HepG2 (cell line): Measurements from ENCODE around the gene CAPS. TPM values are rescaled to one million over a fixed set of nuclear protein-coding genes. Genes with fewer than 3 reads are reported as not detected.
A peak's percentile ranks its signal among the peaks of the same experiment; 100 is the strongest.

Source experiments
- AGO2 ChIP-seq: fragments of 200-400 bp; formaldehyde crosslinking; optimal IDR thresholded peaks from 2 replicates; pipeline ENCODE3; 2017; ENCODE audit warnings: mild to moderate bottlenecking, low read depth, low read length, moderate library complexity
- IKZF1 ChIP-seq: fragments of 450-650 bp; IDR thresholded peaks from 2 replicates; pipeline ENCODE4 v1.7.1; 2016
- NCOA1 ChIP-seq: sonication (generic); formaldehyde crosslinking; IDR thresholded peaks from 2 replicates; pipeline ENCODE4 v1.9.0; 2021; ENCODE audit warnings: missing genetic modification reagents
- NR1H2 ChIP-seq: sonication (generic); formaldehyde crosslinking; IDR thresholded peaks from 2 replicates; pipeline ENCODE4 v1.8.1; 2022; ENCODE audit warnings: low read depth, missing genetic modification reagents, borderline replicate concordance
- NR2C2 ChIP-seq: sonication (generic); formaldehyde crosslinking; IDR thresholded peaks from 2 replicates; pipeline ENCODE4 v1.4.0; 2020; ENCODE audit warnings: missing genetic modification reagents, mild to moderate bottlenecking, moderate library complexity, borderline replicate concordance
- NR2F6 ChIP-seq, 2 experiments: IDR thresholded peaks; 2 replicates each; pipeline ENCODE4 v1.6.1; 2016; ENCODE audit warnings: antibody characterized with exemption in 1 of 2, mild to moderate bottlenecking in 1 of 2
- STAG1 ChIP-seq: sonication (generic); formaldehyde crosslinking; IDR thresholded peaks from 2 replicates; pipeline ENCODE4 v1.4.0; 2020; ENCODE audit warnings: missing genetic modification reagents
- ZNF33A ChIP-seq: sonication (generic); formaldehyde crosslinking; IDR thresholded peaks from 2 replicates; pipeline ENCODE4 v1.5.1; 2020; ENCODE audit warnings: missing genetic modification reagents, mild to moderate bottlenecking, moderate library complexity, borderline replicate concordance
- ZNF383 ChIP-seq: sonication (generic); formaldehyde crosslinking; IDR thresholded peaks from 2 replicates; pipeline ENCODE4 v1.4.0; 2020; ENCODE audit warnings: missing genetic modification reagents, mild to moderate bottlenecking, borderline replicate concordance
- ZNF615 ChIP-seq: sonication (generic); formaldehyde crosslinking; IDR thresholded peaks from 2 replicates; pipeline ENCODE4 v1.5.0; 2020; ENCODE audit warnings: mild to moderate bottlenecking, missing genetic modification reagents, borderline replicate concordance
- ZNF672 ChIP-seq: sonication (generic); formaldehyde crosslinking; IDR thresholded peaks from 2 replicates; pipeline ENCODE4 v1.8.1; 2022; ENCODE audit warnings: missing genetic modification reagents
- ZNF772 ChIP-seq: sonication (generic); formaldehyde crosslinking; IDR thresholded peaks from 2 replicates; pipeline ENCODE4 v1.5.0; 2020; ENCODE audit warnings: mild to moderate bottlenecking, missing genetic modification reagents
- ZNF792 ChIP-seq: IDR thresholded peaks from 2 replicates; pipeline ENCODE4 v1.6.1; 2016
- ZNF841 ChIP-seq: sonication (generic); formaldehyde crosslinking; IDR thresholded peaks from 2 replicates; pipeline ENCODE4 v1.8.1; 2023; ENCODE audit warnings: missing genetic modification reagents, borderline replicate concordance
- ZSCAN5A ChIP-seq: sonication (generic); formaldehyde crosslinking; IDR thresholded peaks from 2 replicates; pipeline ENCODE4 v1.8.0; 2022; ENCODE audit warnings: mild to moderate bottlenecking, missing genetic modification reagents, borderline replicate concordance
- polyA plus RNA-seq, 8 experiments: library from polyadenylated mRNA; depleted of rRNA in 3 of 8; stranded (reverse) in 7 of 8; unstranded in 1 of 8; fragments of >200 nt; fragmentation: Illumina TruSeq in 4 of 8; extraction: Trizol in 4 of 8; gene quantifications; 2 replicates each; pipeline versions ENCODE4 v1.2.1 to v1.2.3, GENCODE V29; 2011 to 2016; ENCODE audit warnings: low read depth in 4 of 8, missing spikeins in 1 of 8, mixed read lengths in 1 of 8; ENCODE audit not compliant: insufficient read depth in 1 of 8
- total RNA-seq, 5 experiments: library from RNA; depleted of rRNA; stranded (reverse); fragments of >200 nt; fragmentation: Illumina TruSeq; extraction: Trizol; gene quantifications; 2 replicates each; pipeline ENCODE4 v1.2.3, GENCODE V29; 2016; ENCODE audit warnings: low read depth in 1 of 5
- TF ChIP-seq, protein P1 (sequence below): sonication (generic); formaldehyde crosslinking; IDR thresholded peaks from 2 replicates; pipeline ENCODE4 v1.5.0; 2020; ENCODE audit warnings: mild to moderate bottlenecking, missing genetic modification reagents
- TF ChIP-seq, protein P2 (sequence below): sonication (generic); formaldehyde crosslinking; IDR thresholded peaks from 2 replicates; pipeline ENCODE4 v1.4.0; 2020; ENCODE audit warnings: missing genetic modification reagents

Gene CAPS
- total and polyA plus RNA-seq, 2 of the 13 experiments (the other 11 are each of a cell fraction or from before 2014, with no cell fraction given), result 3.1 TPM

DNA sequence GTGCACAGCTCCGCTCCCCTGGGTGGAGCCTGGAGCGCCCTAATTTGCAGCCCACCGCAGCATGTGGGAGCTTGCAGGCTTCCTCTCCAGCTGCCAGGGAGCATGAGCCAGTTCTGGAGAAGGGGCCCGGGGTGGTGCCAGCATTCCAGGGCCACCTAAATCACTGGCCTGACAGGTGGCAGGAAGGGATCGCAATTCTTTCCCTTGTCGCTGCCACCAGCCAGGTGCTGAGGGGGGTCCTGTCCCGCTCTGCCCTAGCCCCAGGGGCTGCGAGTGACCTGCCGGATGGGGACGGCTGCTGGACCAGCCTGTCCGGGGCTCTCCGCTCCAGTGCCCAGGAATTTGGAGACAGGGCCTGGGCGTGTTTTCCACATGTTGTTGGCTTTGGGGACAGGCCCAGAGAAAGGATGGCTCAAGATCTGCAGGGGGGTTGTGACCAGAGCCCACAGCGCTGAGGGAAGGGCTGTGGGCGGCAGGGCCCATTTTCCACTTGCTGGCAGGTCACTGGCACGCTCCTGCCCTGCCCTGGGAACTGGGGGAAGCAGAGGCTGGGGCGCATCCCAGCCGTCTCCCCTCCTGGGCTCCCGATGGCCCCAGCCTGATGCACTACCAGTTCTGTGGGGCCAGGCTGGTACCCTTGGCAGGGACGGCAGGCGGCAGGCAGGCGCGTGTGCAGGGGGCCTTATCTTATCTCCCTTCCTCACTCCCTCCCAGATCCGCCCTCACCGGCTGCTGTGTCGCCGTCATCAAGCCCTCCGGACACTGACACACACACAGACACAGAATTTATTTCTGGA, 19.9 kb upstream of the CAPS start (continued):
- TF ChIP-seq, protein P1, sequence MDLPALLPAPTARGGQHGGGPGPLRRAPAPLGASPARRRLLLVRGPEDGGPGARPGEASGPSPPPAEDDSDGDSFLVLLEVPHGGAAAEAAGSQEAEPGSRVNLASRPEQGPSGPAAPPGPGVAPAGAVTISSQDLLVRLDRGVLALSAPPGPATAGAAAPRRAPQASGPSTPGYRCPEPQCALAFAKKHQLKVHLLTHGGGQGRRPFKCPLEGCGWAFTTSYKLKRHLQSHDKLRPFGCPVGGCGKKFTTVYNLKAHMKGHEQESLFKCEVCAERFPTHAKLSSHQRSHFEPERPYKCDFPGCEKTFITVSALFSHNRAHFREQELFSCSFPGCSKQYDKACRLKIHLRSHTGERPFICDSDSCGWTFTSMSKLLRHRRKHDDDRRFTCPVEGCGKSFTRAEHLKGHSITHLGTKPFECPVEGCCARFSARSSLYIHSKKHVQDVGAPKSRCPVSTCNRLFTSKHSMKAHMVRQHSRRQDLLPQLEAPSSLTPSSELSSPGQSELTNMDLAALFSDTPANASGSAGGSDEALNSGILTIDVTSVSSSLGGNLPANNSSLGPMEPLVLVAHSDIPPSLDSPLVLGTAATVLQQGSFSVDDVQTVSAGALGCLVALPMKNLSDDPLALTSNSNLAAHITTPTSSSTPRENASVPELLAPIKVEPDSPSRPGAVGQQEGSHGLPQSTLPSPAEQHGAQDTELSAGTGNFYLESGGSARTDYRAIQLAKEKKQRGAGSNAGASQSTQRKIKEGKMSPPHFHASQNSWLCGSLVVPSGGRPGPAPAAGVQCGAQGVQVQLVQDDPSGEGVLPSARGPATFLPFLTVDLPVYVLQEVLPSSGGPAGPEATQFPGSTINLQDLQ, result no peak
- no peak for TF ChIP-seq NCOA1
- TF ChIP-seq ZNF792 (CRISPR knock-in tag), result no peak
- no peak for TF ChIP-seq ZNF383 (CRISPR knock-in tag)
- 0 out of 2 replicates have a peak, but pooled peaks have one; percentile 5 for TF ChIP-seq NR2C2 (CRISPR knock-in tag)
- no peak for TF ChIP-seq ZSCAN5A (CRISPR knock-in tag)
- TF ChIP-seq STAG1 (CRISPR knock-in tag), result no peak
- no peak for TF ChIP-seq ZNF841 (CRISPR knock-in tag)
- TF ChIP-seq ZNF672 (CRISPR knock-in tag), result no peak
- no peak for TF ChIP-seq ZNF772
- no peak for TF ChIP-seq NR1H2 (CRISPR knock-in tag)
- no peak for TF ChIP-seq IKZF1
- TF ChIP-seq AGO2, result peak; percentile 97
- TF ChIP-seq, protein P2, sequence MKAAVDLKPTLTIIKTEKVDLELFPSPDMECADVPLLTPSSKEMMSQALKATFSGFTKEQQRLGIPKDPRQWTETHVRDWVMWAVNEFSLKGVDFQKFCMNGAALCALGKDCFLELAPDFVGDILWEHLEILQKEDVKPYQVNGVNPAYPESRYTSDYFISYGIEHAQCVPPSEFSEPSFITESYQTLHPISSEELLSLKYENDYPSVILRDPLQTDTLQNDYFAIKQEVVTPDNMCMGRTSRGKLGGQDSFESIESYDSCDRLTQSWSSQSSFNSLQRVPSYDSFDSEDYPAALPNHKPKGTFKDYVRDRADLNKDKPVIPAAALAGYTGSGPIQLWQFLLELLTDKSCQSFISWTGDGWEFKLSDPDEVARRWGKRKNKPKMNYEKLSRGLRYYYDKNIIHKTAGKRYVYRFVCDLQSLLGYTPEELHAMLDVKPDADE (CRISPR knock-in tag), result no peak
- TF ChIP-seq ZNF33A, result no peak
- TF ChIP-seq NR2F6 (IDR thresholded peaks at IDR 0.05), result no peak
- no peak for TF ChIP-seq NR2F6 (CRISPR knock-in tag; IDR thresholded peaks at IDR 0.05)
- no peak for TF ChIP-seq ZNF615 (CRISPR knock-in tag)
- TF ChIP-seq, all 625 proteins: peak for 10
